CD4-positive, alpha-beta T cell (primary cell): ENCODE data around the gene TSC22D1. TPM values are rescaled to one million over a fixed set of nuclear protein-coding genes. Genes with fewer than 3 reads are reported as not detected.

Source experiments
- ATAC-seq: fragments of 200-7000 bp; cut with Tn5 transposase; one replicate; pipeline ENCODE4 v1.10.0; 2022; ENCODE audit warnings: mild to moderate bottlenecking; ENCODE audit not compliant: poor library complexity
- CTCF ChIA-PET: fragments of 350-600 bp; sonication (Branson Sonifier 250); formaldehyde crosslinking; loops from one replicate; lab custom pipeline; 2021; ENCODE audit warnings: antibody characterized with exemption, inconsistent platforms; lab: Charles Lee
- POLR2A ChIA-PET: fragments of 350-600 bp; sonication (Branson Sonifier 250); formaldehyde crosslinking; loops from one replicate; lab custom pipeline; 2021; ENCODE audit warnings: antibody characterized with exemption, inconsistent platforms; lab: Charles Lee
- DNase-seq, 14 experiments: peaks; one replicate each; pipeline ENCODE4 v3.0.0-alpha.2; 2013 to 2020; ENCODE audit warnings: mixed read lengths in 2 of 14
- H3K27ac ChIP-seq, 2 donors: one replicate each; pipeline versions ENCODE4 v1.5.1 to v1.7.0; 2013; ENCODE audit warnings: low read length in 2 of 2, low read depth in 1 of 2, mild to moderate bottlenecking in 1 of 2
- H3K27me3 ChIP-seq, 2 experiments: 1 replicate in 1 of 2; 2 replicates in 1 of 2; pipeline versions ENCODE4 v1.6.1 to v1.7.0; 2013; ENCODE audit warnings: low read length in 2 of 2, control low read depth in 1 of 2, mild to moderate bottlenecking in 1 of 2, moderate library complexity in 1 of 2; ENCODE audit not compliant: insufficient read depth in 2 of 2, control insufficient read depth in 1 of 2
- H3K36me3 ChIP-seq: one replicate; pipeline ENCODE4 v1.6.1; 2013; ENCODE audit warnings: low read length, control low read depth; ENCODE audit not compliant: insufficient read depth
- H3K4me1 ChIP-seq: one replicate; pipeline ENCODE4 v1.6.1; 2013; ENCODE audit warnings: low read length, control low read depth; ENCODE audit not compliant: insufficient read depth
- H3K4me3 ChIP-seq: one replicate; pipeline ENCODE4 v1.5.1; 2013; ENCODE audit warnings: mild to moderate bottlenecking, low read length, moderate library complexity
- H3K9me3 ChIP-seq, 2 experiments: 1 replicate in 1 of 2; 2 replicates in 1 of 2; pipeline versions ENCODE4 v1.6.1 to v1.7.0; 2013; ENCODE audit warnings: low read length in 2 of 2, mild to moderate bottlenecking in 2 of 2, control low read depth in 1 of 2, moderate library complexity in 1 of 2; ENCODE audit not compliant: control insufficient read depth in 1 of 2, insufficient read depth in 1 of 2
- H3K27ac Mint-ChIP-seq: one replicate; pipeline ENCODE4 v1.8.0; 2020; ENCODE audit warnings: mixed read lengths
- H3K27me3 Mint-ChIP-seq: one replicate; pipeline ENCODE4 v1.8.0; 2021; ENCODE audit warnings: mixed read lengths
- H3K36me3 Mint-ChIP-seq: one replicate; pipeline ENCODE4 v1.8.0; 2021; ENCODE audit warnings: low read depth, mixed read lengths
- H3K4me1 Mint-ChIP-seq: one replicate; pipeline ENCODE4 v1.8.0; 2021; ENCODE audit warnings: low read depth, mixed read lengths
- H3K4me3 Mint-ChIP-seq: one replicate; pipeline ENCODE4 v1.8.0; 2020; ENCODE audit warnings: mild to moderate bottlenecking, mixed read lengths
- H3K9me3 Mint-ChIP-seq: one replicate; pipeline ENCODE4 v1.8.0; 2020; ENCODE audit warnings: mixed read lengths
- CTCF ChIP-seq: fragments of 200-600 bp; IDR thresholded peaks from one replicate; pipeline ENCODE4 v1.8.0; 2022; ENCODE audit warnings: antibody characterized with exemption, mild to moderate bottlenecking
- intact Hi-C, 2 experiments: fragments of 100-400 bp; cut with DNase I in 1 of 2; cut with micrococcal nuclease in 1 of 2; formaldehyde crosslinking; loops; one replicate each; pipeline versions ENCODE4 v1.15.1 to v1.9.0; 2023 to 2025; cut with DNase I, micrococcal nuclease
- polyA plus RNA-seq, 2 donors: library from polyadenylated mRNA; unstranded; fragments of 120-200 nt; gene quantifications; one replicate each; pipeline ENCODE4 v1.2.1, GENCODE V29; 2013
- total RNA-seq, 174 experiments: library from RNA in 2 of 174; stranded (reverse) in 2 of 174; gene quantifications; one replicate each; pipeline ENCODE4 v1.2.3 and lab custom pipeline; 2021 to 2026

Gene TSC22D1
- 10 to 100 TPM; 24.0 to 26.5 TPM for total RNA-seq
- polyA plus RNA-seq (2013, experiment 1 of 2) = 17.9 TPM
- 22.3 TPM for polyA plus RNA-seq (2013, experiment 2 of 2)
- total RNA-seq (lab: John Stamatoyannopoulos, UW) = 4.6 to 110 (median 38.2) reads per million in 172 experiments

- peaks cover 21% of the 10 kb centered on the region for H3K36me3 Mint-ChIP-seq
- no peaks in the 10 kb centered on the region for H3K27me3 ChIP-seq
- intact Hi-C loops = loop anchor here (2.0 to 10.0 kb wide), 13 partner anchors 39 to 1476 kb away; partner anchors contain the start of genes GPALPP1 (in 2 of the 2), NUFIP1 (in 2 of the 2), COG3 (in 1 of the 2) and GTF2F2 (in 1 of the 2)
- H3K4me3 ChIP-seq = peak within 1 kb of the TSS; percentile 77
- H3K27ac ChIP-seq = peak within 1 kb of the TSS; percentile 86 to 89
- no peaks in the 10 kb centered on the region for H3K36me3 ChIP-seq
- no peaks in the 10 kb centered on the region for H3K9me3 ChIP-seq
- H3K27me3 Mint-ChIP-seq = no peaks in the 10 kb centered on the region
- CTCF ChIA-PET = interaction anchor here (1.4 to 2.7 kb wide), 2 partner anchors 9 to 10 kb away, joined by 3 to 12 read pairs; no protein-coding TSS in a partner anchor
- H3K4me1 ChIP-seq = peaks cover 37% of the 10 kb centered on the region
- no peaks in the 10 kb centered on the region for H3K9me3 Mint-ChIP-seq
- peak within 1 kb of the TSS; percentile 99 for H3K4me3 Mint-ChIP-seq
- POLR2A ChIA-PET = interaction anchor here (0.9 to 2.0 kb wide), 7 partner anchors 9 to 434 kb away, joined by 3 to 17 read pairs (median 4); no protein-coding TSS in a partner anchor
- peak; percentile 41 to 88 (median 66) for DNase-seq
- H3K4me1 Mint-ChIP-seq = peaks cover 53% of the 10 kb centered on the region
- TF ChIP-seq CTCF = no peak
- peak; percentile 30 for ATAC-seq
- H3K27ac Mint-ChIP-seq = peak within 1 kb of the TSS; percentile 98
Observed at GRCh38 chr13:44575741-44576350, at the start of gene TSC22D1. TSS of gene TSC22D1 (minus strand) at chr13:44576330. CDS start at chr13:44576074, 256 bp downstream.

GRCh38 chr13:44622708-44623107 is 46.6 kb upstream of the TSC22D1 start:
- H3K36me3 ChIP-seq = no peaks in the 10 kb centered on the region
- Mint-ChIP-seq H3K27me3 (peaks cover 25% of the 10 kb centered on the region), H3K4me3 (no peak overlapping the region), H3K36me3 (no peaks in the 10 kb centered on the region), H3K4me1 (no peaks in the 10 kb centered on the region), H3K27ac (no peak overlapping the region), H3K9me3 (no peaks in the 10 kb centered on the region)
- H3K27me3 ChIP-seq = peaks cover 2 to 10% of the 10 kb centered on the region in 2 experiments
- ChIA-PET CTCF (no interaction called here), POLR2A (no interaction called here)
- intact Hi-C loops = no loop called here
- TF ChIP-seq CTCF = no peak
- DNase-seq = no peak
- no peak for ATAC-seq
- no peaks in the 10 kb centered on the region for H3K9me3 ChIP-seq
- H3K27ac ChIP-seq = no peak overlapping the region
- H3K4me3 ChIP-seq = no peak overlapping the region
- no peaks in the 10 kb centered on the region for H3K4me1 ChIP-seq

- CTCF ChIA-PET = no interaction called here
- no peaks in the 10 kb centered on the region for H3K9me3 Mint-ChIP-seq
Observed at GRCh38 chr13:44622261-44622660, 46.1 kb upstream of the TSC22D1 start.

More at GRCh38 chr13:44622261-44622660, 46.1 kb upstream of the TSC22D1 start:
- no peak overlapping the region for H3K27ac ChIP-seq
- H3K27me3 ChIP-seq = peaks cover 2 to 10% of the 10 kb centered on the region in 2 experiments
- ATAC-seq = no peak
- TF ChIP-seq CTCF = no peak
- H3K4me1 ChIP-seq = no peaks in the 10 kb centered on the region
- POLR2A ChIA-PET = no interaction called here
- Mint-ChIP-seq H3K27me3 (peaks cover 25% of the 10 kb centered on the region), H3K4me3 (no peak overlapping the region), H3K4me1 (no peaks in the 10 kb centered on the region), H3K27ac (no peak overlapping the region), H3K36me3 (no peaks in the 10 kb centered on the region)
- no peaks in the 10 kb centered on the region for H3K9me3 ChIP-seq
- H3K4me3 ChIP-seq = no peak overlapping the region
- no peak for DNase-seq
- intact Hi-C loops = no loop called here
- H3K36me3 ChIP-seq = no peaks in the 10 kb centered on the region
